Liver (tissue), 9 donors: Measurements from ENCODE around the gene QPCTL. TPM values are rescaled to one million over a fixed set of nuclear protein-coding genes. Genes with fewer than 3 reads are reported as not detected.
"Not testable (repeated sequence)": the region's sequence is repeated elsewhere in the genome, so short reads cannot be mapped to it uniquely, and the experiment has no call there.

Source experiments
- DNase-seq: peaks from one replicate; pipeline ENCODE4 v3.0.0-alpha.2; 2017; ENCODE audit warnings: low spot score
- H3K27ac ChIP-seq, 2 donors: one replicate each; pipeline ENCODE4 v1.7.0; 2013; ENCODE audit warnings: inconsistent platforms in 2 of 2, low read length in 2 of 2, control low read depth in 1 of 2, low read depth in 1 of 2, mild to moderate bottlenecking in 1 of 2
- H3K27me3 ChIP-seq, 4 donors: one replicate each; pipeline versions ENCODE4 v1.6.1 to v1.7.0; 2013; ENCODE audit warnings: low read length in 3 of 4, inconsistent platforms in 1 of 4, mild to moderate bottlenecking in 1 of 4, moderate library complexity in 1 of 4; ENCODE audit not compliant: control insufficient read depth in 4 of 4, insufficient read depth in 4 of 4
- H3K36me3 ChIP-seq, 4 donors: one replicate each; pipeline versions ENCODE4 v1.6.1 to v1.7.0; 2013; ENCODE audit warnings: low read length in 3 of 4, mild to moderate bottlenecking in 3 of 4, low read depth in 1 of 4, moderate library complexity in 1 of 4; ENCODE audit not compliant: control insufficient read depth in 4 of 4, insufficient read depth in 3 of 4
- H3K4me1 ChIP-seq, 4 donors: one replicate each; pipeline versions ENCODE4 v1.6.1 to v1.7.0; 2013; ENCODE audit warnings: low read length in 3 of 4, mild to moderate bottlenecking in 3 of 4, moderate library complexity in 1 of 4; ENCODE audit not compliant: control insufficient read depth in 4 of 4, insufficient read depth in 4 of 4
- H3K4me3 ChIP-seq, 3 donors: one replicate each; pipeline versions ENCODE4 v1.6.1 to v1.7.0; 2013; ENCODE audit warnings: low read length in 3 of 3, control low read depth in 1 of 3, low read depth in 1 of 3, mild to moderate bottlenecking in 1 of 3
- H3K9ac ChIP-seq, 2 donors: one replicate each; pipeline ENCODE4 v1.7.0; 2013; ENCODE audit warnings: low read length in 2 of 2, mild to moderate bottlenecking in 2 of 2, moderate library complexity in 2 of 2, control low read depth in 1 of 2, low read depth in 1 of 2
- H3K9me3 ChIP-seq, 4 donors: one replicate each; pipeline versions ENCODE4 v1.6.1 to v1.7.0; 2013; ENCODE audit warnings: low read length in 3 of 4; ENCODE audit not compliant: control insufficient read depth in 4 of 4
- ATF3 ChIP-seq: IDR thresholded peaks from 2 replicates; pipeline ENCODE4 v1.6.1; 2016; ENCODE audit warnings: antibody characterized with exemption
- CTCF ChIP-seq: fragments of 150-350 bp; IDR thresholded peaks from 2 replicates; pipeline ENCODE4 v1.5.1; 2017; ENCODE audit warnings: improper control_type of control experiment, low read depth, low read length; ENCODE audit not compliant: missing input control
- EGR1 ChIP-seq, 2 donors: IDR thresholded peaks; 2 replicates each; pipeline ENCODE4 v1.6.1; 2016 to 2018; ENCODE audit warnings: antibody characterized with exemption in 2 of 2, low read depth in 2 of 2
- FOXA1 ChIP-seq: IDR thresholded peaks from 2 replicates; pipeline ENCODE4 v1.6.1; 2016; ENCODE audit warnings: antibody characterized with exemption
- FOXA2 ChIP-seq: IDR thresholded peaks from 2 replicates; pipeline ENCODE4 v1.6.1; 2016; ENCODE audit warnings: antibody characterized with exemption
- GABPA ChIP-seq, 2 donors: IDR thresholded peaks in 1 of 2; conservative IDR thresholded peaks in 1 of 2; 2 replicates each; pipeline ENCODE4 v1.6.1; 2016; ENCODE audit warnings: antibody characterized with exemption in 2 of 2, mild to moderate bottlenecking in 1 of 2, moderate library complexity in 1 of 2
- HNF4A ChIP-seq, 2 donors: conservative IDR thresholded peaks; 2 replicates each; pipeline ENCODE4 v1.6.1; 2016; ENCODE audit warnings: antibody characterized with exemption in 2 of 2, mild to moderate bottlenecking in 2 of 2
- HNF4G ChIP-seq: IDR thresholded peaks from 2 replicates; pipeline ENCODE4 v1.6.1; 2016; ENCODE audit warnings: antibody characterized with exemption
- JUND ChIP-seq, 2 donors: IDR thresholded peaks; 2 replicates each; pipeline ENCODE4 v1.6.1; 2016; ENCODE audit warnings: antibody characterized with exemption in 2 of 2
- MAX ChIP-seq: IDR thresholded peaks from 2 replicates; pipeline ENCODE4 v1.6.1; 2016; ENCODE audit warnings: antibody characterized with exemption
- NR2F2 ChIP-seq: IDR thresholded peaks from 2 replicates; pipeline ENCODE4 v1.6.1; 2016; ENCODE audit warnings: antibody characterized with exemption
- RAD21 ChIP-seq, 2 donors: IDR thresholded peaks; 2 replicates each; pipeline ENCODE4 v1.6.1; 2016; ENCODE audit warnings: antibody characterized with exemption in 2 of 2, mild to moderate bottlenecking in 2 of 2
- REST ChIP-seq: IDR thresholded peaks from 2 replicates; pipeline ENCODE4 v1.6.1; 2016; ENCODE audit warnings: antibody characterized with exemption, mild to moderate bottlenecking
- SP1 ChIP-seq: IDR thresholded peaks from 2 replicates; pipeline ENCODE4 v1.6.1; 2018; ENCODE audit warnings: antibody characterized with exemption, mild to moderate bottlenecking
- YY1 ChIP-seq: IDR thresholded peaks from 2 replicates; pipeline ENCODE4 v1.6.1; 2016; ENCODE audit warnings: antibody characterized with exemption, mild to moderate bottlenecking
- WGBS: extraction: QIAGEN DNeasy Blood & Tissue Kit; methylation state at CpG from one replicate; pipeline ENCODE4 v1.1.7; 2013; 5-methylcytosine and 5-hydroxymethylcytosine counted together
- polyA plus RNA-seq, 2 donors: library from polyadenylated mRNA; stranded (reverse) in 1 of 2; unstranded in 1 of 2; fragments of 200-250 nt in 1 of 2; fragments of >200 nt in 1 of 2; fragmentation: Nextera tagmentation in 1 of 2; extraction: Ambion mirVana in 1 of 2; gene quantifications; one replicate each; pipeline versions ENCODE4 v1.2.1 to v1.2.3, GENCODE V29; 2013 to 2015
- total RNA-seq, 2 donors: library from RNA; depleted of rRNA; stranded (reverse); fragments of >200 nt; gene quantifications; one replicate each; pipeline ENCODE4 v1.2.3, GENCODE V29; 2014
- donor health status: healthy.
- donor health status: healthy.
- donor health status: healthy.
- donor health status: healthy.
- donor health status: healthy.

QPCTL gene
- total and polyA plus RNA-seq, 4 donors, result 2.9 to 6.1 (median 4.1) TPM

- no peak for TF ChIP-seq MAX
These were observed 10.3 kb upstream of the QPCTL start (continued) for GRCh38 chr19:45682117-45682516.

DNA sequence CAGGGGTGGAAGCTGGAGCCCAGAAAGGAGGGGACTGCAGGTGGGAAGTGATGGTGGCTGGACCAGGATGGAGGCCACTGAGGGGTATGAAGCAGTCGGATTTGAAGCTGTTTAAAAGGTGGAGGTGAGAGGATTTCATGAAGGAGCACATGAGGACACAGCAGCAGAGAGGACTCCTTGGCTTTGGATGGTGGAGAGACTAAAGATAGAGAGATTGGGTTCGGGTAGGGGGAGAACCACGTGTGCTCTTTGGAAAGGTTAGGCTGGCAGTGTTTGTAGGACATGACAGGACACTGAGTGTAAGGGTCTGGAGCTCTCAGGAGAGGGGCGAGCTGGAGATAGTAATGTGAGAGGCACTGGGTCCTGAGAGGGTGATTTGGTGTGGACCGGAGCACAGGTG lies 9.6 kb upstream of the QPCTL start:
- no peak overlapping the region for H3K4me3 ChIP-seq
- no peak for DNase-seq
- 86% methylated on average over 5 of the region's 5 CpGs for WGBS
- no peaks in the 10 kb centered on the region for H3K9me3 ChIP-seq
- peaks cover 0 to 14% (median 6%) of the 10 kb centered on the region in 4 donors for H3K4me1 ChIP-seq
- no peak overlapping the region for H3K27ac ChIP-seq
- peaks cover 0 to 29% (median 16%) of the 10 kb centered on the region in 4 donors for H3K36me3 ChIP-seq
- no peak for TF ChIP-seq ATF3
- no peak for TF ChIP-seq FOXA1
- TF ChIP-seq RAD21 (IDR thresholded peaks at IDR 0.05), result no peak
- no peak for TF ChIP-seq NR2F2
- no peak for TF ChIP-seq SP1
- TF ChIP-seq EGR1 (IDR thresholded peaks at IDR 0.05; ENCODE audit: low read depth in 2 of 2), result no peak
- TF ChIP-seq HNF4A (conservative IDR thresholded peaks at IDR 0.05), result no peak
- TF ChIP-seq FOXA2, result no peak
- TF ChIP-seq CTCF, result no peak
- TF ChIP-seq HNF4G, result no peak
- no peak for TF ChIP-seq JUND (IDR thresholded peaks at IDR 0.05)
- TF ChIP-seq YY1, result no peak
- TF ChIP-seq GABPA (IDR thresholded peaks at IDR 0.05 in 1 of 2, conservative IDR thresholded peaks at IDR 0.05 in 1 of 2), result no peak
- no peak for TF ChIP-seq REST
- H3K9ac ChIP-seq, result no peak overlapping the region
- peaks cover 0 to 2% (median 0%) of the 10 kb centered on the region in 4 donors for H3K27me3 ChIP-seq

DNA sequence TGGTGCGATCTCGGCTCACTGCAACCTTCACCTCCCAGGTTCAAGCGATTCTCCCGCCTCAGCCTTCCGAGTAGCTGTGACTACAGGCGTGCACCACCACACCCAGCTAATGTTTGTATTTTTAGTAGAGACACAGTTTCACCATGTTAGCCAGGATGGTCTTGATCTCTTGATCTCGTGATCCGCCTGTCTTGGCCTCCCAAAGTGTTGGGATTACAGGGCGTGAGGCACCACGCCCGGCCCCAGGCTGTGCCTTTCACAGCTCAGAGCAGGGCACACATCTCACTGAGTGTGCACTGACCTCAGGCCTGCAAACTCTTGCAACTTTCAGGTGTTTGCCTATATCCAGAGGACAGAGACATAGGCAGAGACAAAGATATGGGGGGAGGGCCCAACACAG lies 7.4 kb upstream of the QPCTL start:
- H3K9me3 ChIP-seq, DNase-seq, H3K9ac ChIP-seq, H3K4me3 ChIP-seq, H3K27me3 ChIP-seq, H3K27ac ChIP-seq: not testable (repeated sequence)
- H3K36me3 ChIP-seq, result peaks cover 0 to 36% (median 20%) of the 10 kb centered on the region in 4 donors
- H3K4me1 ChIP-seq, result peaks cover 0 to 12% (median 5%) of the 10 kb centered on the region in 4 donors
- 96% methylated on average over 11 of the region's 11 CpGs for WGBS
